ENCODE results near the gene P2RX6. TPM values are rescaled to one million over a fixed set of nuclear protein-coding genes. Genes with fewer than 3 reads are reported as not detected.

The P2RX6 gene
- total and polyA plus RNA-seq, 9 of the 15 experiments (the other 6 are each of a cell fraction or from before 2014, with no cell fraction given): 0.01 to 3.9 (median 1.5) TPM; not detected in 1

DNA sequence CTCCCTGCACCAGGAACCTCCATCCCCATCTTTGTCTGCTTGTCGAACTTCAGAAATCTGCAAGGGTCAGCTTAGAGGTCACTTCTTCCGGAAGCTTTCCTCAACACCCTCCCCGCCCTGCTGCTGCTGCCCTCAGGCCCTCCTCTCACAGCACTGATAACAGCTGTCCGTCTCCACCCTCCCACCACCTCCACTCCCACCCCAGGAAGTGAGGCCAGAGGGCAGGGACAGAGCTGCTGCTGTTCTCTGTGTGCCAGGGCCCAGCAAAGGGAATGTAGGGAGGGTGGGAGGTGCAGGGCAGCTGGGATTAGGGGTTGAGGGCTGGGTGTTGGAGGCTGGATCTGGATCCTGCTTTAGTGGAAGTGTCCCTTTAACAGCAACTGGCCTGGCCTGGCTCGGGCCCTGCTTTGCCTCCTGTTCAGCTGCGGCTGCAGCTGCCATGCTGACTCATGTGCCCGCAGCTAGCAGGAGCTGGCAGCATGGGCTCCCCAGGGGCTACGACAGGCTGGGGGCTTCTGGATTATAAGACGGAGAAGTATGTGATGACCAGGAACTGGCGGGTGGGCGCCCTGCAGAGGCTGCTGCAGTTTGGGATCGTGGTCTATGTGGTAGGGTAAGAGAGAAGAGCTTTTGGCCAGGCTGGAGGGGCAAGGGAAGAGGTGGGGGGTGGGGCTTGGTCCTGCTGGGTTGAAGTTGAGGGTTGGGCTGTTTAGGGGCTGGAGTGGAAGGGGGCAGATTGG, at the start of gene P2RX6 (continued):
- TF ChIP-seq ATF1 (CRISPR knock-in tag; IDR thresholded peaks at IDR 0.05) (no peak), ATF1 (tag; IDR thresholded peaks at IDR 0.05) (0 out of 2 replicates have a peak, but pooled peaks have one; percentile 4), ZNF644 (tag; IDR thresholded peaks at IDR 0.05; ENCODE audit: low read depth) (no peak), MYC (IDR thresholded peaks at IDR 0.05; ENCODE audit: low read depth, low read length) (peak; percentile 86), MYC (CRISPR knock-in tag; IDR thresholded peaks at IDR 0.05; ENCODE audit: borderline replicate concordance, low read depth) (no peak), ZBTB8A (IDR thresholded peaks at IDR 0.05; ENCODE audit: partially characterized antibody) (no peak), TCF3 (CRISPR knock-in tag; IDR thresholded peaks at IDR 0.05) (no peak), ZNF445 (CRISPR knock-in tag; IDR thresholded peaks at IDR 0.05; ENCODE audit: low read depth) (no peak; the same call in 1 of the 2 replicates), PPARD (CRISPR knock-in tag; IDR thresholded peaks at IDR 0.05) (no peak), MTA3 (IDR thresholded peaks at IDR 0.05; ENCODE audit: borderline replicate concordance) (no peak)
- TF ChIP-seq, protein P1, sequence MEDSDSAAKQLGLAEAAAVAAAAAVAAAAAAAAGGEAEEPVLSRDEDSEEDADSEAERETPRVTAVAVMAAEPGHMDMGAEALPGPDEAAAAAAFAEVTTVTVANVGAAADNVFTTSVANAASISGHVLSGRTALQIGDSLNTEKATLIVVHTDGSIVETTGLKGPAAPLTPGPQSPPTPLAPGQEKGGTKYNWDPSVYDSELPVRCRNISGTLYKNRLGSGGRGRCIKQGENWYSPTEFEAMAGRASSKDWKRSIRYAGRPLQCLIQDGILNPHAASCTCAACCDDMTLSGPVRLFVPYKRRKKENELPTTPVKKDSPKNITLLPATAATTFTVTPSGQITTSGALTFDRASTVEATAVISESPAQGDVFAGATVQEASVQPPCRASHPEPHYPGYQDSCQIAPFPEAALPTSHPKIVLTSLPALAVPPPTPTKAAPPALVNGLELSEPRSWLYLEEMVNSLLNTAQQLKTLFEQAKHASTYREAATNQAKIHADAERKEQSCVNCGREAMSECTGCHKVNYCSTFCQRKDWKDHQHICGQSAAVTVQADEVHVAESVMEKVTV (CRISPR knock-in tag; IDR thresholded peaks at IDR 0.05): peak; percentile 48; the same call in 1 of the 2 replicates
- TF ChIP-seq, protein P2, sequence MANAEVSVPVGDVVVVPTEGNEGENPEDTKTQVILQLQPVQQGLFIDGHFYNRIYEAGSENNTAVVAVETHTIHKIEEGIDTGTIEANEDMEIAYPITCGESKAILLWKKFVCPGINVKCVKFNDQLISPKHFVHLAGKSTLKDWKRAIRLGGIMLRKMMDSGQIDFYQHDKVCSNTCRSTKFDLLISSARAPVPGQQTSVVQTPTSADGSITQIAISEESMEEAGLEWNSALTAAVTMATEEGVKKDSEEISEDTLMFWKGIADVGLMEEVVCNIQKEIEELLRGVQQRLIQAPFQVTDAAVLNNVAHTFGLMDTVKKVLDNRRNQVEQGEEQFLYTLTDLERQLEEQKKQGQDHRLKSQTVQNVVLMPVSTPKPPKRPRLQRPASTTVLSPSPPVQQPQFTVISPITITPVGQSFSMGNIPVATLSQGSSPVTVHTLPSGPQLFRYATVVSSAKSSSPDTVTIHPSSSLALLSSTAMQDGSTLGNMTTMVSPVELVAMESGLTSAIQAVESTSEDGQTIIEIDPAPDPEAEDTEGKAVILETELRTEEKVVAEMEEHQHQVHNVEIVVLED (CRISPR knock-in tag; IDR thresholded peaks at IDR 0.05): no peak
- TF ChIP-seq, protein P3, sequence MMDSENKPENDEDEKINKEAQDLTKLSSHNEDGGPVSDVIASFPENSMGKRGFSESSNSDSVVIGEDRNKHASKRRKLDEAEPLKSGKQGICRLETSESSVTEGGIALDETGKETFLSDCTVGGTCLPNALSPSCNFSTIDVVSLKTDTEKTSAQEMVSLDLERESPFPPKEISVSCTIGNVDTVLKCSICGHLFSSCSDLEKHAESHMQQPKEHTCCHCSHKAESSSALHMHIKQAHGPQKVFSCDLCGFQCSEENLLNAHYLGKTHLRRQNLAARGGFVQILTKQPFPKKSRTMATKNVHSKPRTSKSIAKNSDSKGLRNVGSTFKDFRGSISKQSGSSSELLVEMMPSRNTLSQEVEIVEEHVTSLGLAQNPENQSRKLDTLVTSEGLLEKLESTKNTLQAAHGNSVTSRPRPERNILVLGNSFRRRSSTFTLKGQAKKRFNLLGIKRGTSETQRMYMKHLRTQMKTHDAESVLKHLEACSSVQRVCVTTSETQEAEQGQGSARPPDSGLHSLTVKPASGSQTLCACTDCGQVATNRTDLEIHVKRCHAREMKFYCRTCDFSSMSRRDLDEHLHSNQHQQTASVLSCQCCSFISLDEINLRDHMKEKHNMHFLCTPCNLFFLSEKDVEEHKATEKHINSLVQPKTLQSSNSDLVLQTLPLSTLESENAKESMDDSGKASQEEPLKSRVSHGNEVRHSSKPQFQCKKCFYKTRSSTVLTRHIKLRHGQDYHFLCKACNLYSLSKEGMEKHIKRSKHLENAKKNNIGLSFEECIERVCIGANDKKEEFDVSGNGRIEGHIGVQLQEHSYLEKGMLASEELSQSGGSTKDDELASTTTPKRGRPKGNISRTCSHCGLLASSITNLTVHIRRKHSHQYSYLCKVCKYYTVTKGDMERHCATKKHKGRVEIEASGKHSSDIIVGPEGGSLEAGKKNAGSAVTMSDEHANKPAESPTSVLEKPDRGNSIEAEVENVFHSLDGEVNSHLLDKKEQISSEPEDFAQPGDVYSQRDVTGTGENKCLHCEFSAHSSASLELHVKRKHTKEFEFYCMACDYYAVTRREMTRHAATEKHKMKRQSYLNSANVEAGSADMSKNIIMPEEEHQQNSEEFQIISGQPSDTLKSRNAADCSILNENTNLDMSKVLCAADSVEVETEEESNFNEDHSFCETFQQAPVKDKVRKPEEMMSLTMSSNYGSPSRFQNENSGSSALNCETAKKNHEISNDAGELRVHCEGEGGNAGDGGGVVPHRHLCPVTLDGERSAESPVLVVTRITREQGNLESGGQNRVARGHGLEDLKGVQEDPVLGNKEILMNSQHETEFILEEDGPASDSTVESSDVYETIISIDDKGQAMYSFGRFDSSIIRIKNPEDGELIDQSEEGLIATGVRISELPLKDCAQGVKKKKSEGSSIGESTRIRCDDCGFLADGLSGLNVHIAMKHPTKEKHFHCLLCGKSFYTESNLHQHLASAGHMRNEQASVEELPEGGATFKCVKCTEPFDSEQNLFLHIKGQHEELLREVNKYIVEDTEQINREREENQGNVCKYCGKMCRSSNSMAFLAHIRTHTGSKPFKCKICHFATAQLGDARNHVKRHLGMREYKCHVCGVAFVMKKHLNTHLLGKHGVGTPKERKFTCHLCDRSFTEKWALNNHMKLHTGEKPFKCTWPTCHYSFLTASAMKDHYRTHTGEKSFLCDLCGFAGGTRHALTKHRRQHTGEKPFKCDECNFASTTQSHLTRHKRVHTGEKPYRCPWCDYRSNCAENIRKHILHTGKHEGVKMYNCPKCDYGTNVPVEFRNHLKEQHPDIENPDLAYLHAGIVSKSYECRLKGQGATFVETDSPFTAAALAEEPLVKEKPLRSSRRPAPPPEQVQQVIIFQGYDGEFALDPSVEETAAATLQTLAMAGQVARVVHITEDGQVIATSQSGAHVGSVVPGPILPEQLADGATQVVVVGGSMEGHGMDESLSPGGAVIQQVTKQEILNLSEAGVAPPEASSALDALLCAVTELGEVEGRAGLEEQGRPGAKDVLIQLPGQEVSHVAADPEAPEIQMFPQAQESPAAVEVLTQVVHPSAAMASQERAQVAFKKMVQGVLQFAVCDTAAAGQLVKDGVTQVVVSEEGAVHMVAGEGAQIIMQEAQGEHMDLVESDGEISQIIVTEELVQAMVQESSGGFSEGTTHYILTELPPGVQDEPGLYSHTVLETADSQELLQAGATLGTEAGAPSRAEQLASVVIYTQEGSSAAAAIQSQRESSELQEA (IDR thresholded peaks at IDR 0.05; ENCODE audit: low read depth): no peak
- TF ChIP-seq, protein P4, sequence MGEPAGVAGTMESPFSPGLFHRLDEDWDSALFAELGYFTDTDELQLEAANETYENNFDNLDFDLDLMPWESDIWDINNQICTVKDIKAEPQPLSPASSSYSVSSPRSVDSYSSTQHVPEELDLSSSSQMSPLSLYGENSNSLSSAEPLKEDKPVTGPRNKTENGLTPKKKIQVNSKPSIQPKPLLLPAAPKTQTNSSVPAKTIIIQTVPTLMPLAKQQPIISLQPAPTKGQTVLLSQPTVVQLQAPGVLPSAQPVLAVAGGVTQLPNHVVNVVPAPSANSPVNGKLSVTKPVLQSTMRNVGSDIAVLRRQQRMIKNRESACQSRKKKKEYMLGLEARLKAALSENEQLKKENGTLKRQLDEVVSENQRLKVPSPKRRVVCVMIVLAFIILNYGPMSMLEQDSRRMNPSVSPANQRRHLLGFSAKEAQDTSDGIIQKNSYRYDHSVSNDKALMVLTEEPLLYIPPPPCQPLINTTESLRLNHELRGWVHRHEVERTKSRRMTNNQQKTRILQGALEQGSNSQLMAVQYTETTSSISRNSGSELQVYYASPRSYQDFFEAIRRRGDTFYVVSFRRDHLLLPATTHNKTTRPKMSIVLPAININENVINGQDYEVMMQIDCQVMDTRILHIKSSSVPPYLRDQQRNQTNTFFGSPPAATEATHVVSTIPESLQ (CRISPR knock-in tag; IDR thresholded peaks at IDR 0.05): no peak

All from K562 (cell line).